T-helper 17 cell (primary cell): Measurements from ENCODE around the gene RAB32. TPM values are rescaled to one million over a fixed set of nuclear protein-coding genes. Genes with fewer than 3 reads are reported as not detected.

Source experiments
- ATAC-seq: fragments of 150-1000 bp; cut with Tn5 transposase; 2 replicates; pipeline ENCODE4 v1.10.0; 2021; ENCODE audit warnings: mild to moderate bottlenecking, moderate library complexity
- DNase-seq, 3 donors: peaks; one replicate each; pipeline versions ENCODE4 v3.0.0 to v3.0.0-alpha.2; 2020 to 2021
- H3K9me3 ChIP-seq: one replicate; pipeline ENCODE4 v1.7.0; 2013; ENCODE audit warnings: low read length, mild to moderate bottlenecking; ENCODE audit not compliant: control insufficient read depth, poor library complexity, severe bottlenecking
- H3K27ac Mint-ChIP-seq: one replicate; pipeline ENCODE4 v1.8.0; 2022; ENCODE audit warnings: mild to moderate bottlenecking, moderate library complexity, mixed read lengths
- H3K27me3 Mint-ChIP-seq: one replicate; pipeline ENCODE4 v1.8.0; 2022; ENCODE audit warnings: mixed read lengths
- H3K36me3 Mint-ChIP-seq: one replicate; pipeline ENCODE4 v1.8.0; 2022; ENCODE audit warnings: low read depth, mixed read lengths
- H3K4me1 Mint-ChIP-seq: one replicate; pipeline ENCODE4 v1.8.0; 2022; ENCODE audit warnings: mild to moderate bottlenecking, mixed read lengths
- H3K4me3 Mint-ChIP-seq: one replicate; pipeline ENCODE4 v1.8.0; 2022; ENCODE audit warnings: mild to moderate bottlenecking, moderate library complexity, mixed read lengths
- total RNA-seq, 4 donors: library from RNA in 2 of 4; stranded (reverse) in 2 of 4; gene quantifications; one replicate each; pipeline ENCODE4 v1.2.3 and lab custom pipeline; 2022 to 2026

The RAB32 gene
- total RNA-seq, 2 donors from 2014 or later, result 2.1 to 22.5 TPM

DNA sequence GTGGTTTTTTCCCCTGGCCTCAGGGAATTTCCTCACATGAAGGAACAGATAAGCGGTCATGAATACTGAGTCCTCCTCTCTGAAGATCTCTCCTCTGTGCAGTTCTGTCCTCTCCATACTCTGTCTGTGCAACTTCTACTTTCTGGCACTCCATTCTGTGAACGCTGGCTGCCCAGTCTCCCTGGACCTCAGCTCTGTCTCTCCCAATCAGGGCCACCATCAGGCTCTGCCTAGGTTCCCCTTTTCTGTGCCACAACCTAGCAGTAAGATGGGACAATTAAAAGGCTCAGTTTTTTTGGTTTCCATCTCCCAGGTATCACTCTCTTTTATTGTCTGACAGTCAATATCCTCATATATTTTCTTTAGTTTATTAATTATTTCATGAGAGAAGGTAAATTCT is 50.4 kb downstream of the RAB32 start:
- H3K4me1 Mint-ChIP-seq, result peaks cover 3% of the 10 kb centered on the region
- no peaks in the 10 kb centered on the region for H3K36me3 Mint-ChIP-seq
- H3K4me3 Mint-ChIP-seq, result no peak overlapping the region
- no peak overlapping the region for H3K27ac Mint-ChIP-seq
- H3K9me3 ChIP-seq, result no peaks in the 10 kb centered on the region
- no peak for DNase-seq
- peaks cover 13% of the 10 kb centered on the region for H3K27me3 Mint-ChIP-seq
- peak; percentile 16 for ATAC-seq

DNA sequence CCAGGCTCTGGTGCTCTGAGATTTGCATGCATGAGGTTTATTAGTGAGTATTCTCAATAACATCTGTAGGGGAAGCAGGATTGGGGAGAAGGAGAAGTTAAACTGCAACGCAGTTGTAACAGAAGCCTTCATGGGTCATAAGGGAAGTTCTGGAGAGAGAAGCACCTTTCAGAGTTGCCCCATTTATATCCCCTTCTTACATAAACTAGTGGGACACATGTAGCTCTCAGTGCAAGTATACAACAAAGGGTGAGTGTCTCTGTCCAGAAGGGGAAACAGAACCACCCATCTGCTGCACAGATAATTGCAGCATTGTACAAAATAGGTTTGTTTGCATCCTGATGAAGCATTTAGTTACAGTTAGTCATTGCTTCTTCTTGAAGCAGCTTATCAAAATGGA is 50.9 kb downstream of the RAB32 start:
- no peak overlapping the region for H3K27ac Mint-ChIP-seq
- peaks cover 18% of the 10 kb centered on the region for H3K27me3 Mint-ChIP-seq
- no peaks in the 10 kb centered on the region for H3K36me3 Mint-ChIP-seq
- ATAC-seq (no peak), DNase-seq (no peak)
- H3K4me3 Mint-ChIP-seq, result no peak overlapping the region
- H3K9me3 ChIP-seq, result no peaks in the 10 kb centered on the region
- peaks cover 6% of the 10 kb centered on the region for H3K4me1 Mint-ChIP-seq

DNA sequence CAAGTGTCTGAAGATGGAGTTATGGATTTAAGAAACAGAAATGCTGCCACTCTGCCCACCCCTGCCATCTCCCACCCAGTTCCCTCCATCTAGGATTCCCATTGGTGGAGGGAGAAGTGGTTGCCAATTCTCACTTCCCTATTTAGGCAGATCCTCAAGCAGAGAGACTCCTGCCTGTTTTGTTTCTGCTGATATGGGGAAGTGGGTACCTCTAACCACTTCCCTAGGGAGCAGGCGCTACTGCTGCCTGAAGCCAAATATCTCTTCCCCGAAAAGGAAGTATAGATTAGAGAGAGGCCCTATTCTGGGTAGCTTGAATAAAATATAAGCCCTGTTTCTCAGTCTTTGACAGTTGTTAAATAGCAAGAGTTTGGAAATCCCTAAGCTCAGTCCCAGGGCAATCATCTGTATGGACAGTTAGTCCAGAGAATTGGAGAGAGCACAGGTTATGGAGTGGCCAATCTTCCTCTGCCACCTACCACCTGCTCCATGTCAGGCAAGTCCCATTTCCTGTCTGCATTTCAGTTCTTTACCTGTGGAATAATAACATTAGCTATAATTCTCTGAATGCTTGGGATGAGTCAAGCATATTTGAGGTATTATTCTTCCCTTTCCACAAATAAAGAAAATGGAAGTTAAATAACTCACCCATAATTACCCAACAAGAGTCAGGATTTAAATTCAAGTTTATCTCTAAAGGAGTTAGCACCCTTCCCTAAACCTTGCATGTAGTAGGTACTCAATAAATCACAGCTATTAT is 52.5 kb downstream of the RAB32 start:
- peaks cover 31% of the 10 kb centered on the region for H3K27me3 Mint-ChIP-seq
- H3K27ac Mint-ChIP-seq, result no peak overlapping the region
- DNase-seq (no peak), ATAC-seq (no peak)
- no peaks in the 10 kb centered on the region for H3K36me3 Mint-ChIP-seq
- peaks cover 6% of the 10 kb centered on the region for H3K4me1 Mint-ChIP-seq
- H3K9me3 ChIP-seq, result no peaks in the 10 kb centered on the region
- H3K4me3 Mint-ChIP-seq, result no peak overlapping the region

DNA sequence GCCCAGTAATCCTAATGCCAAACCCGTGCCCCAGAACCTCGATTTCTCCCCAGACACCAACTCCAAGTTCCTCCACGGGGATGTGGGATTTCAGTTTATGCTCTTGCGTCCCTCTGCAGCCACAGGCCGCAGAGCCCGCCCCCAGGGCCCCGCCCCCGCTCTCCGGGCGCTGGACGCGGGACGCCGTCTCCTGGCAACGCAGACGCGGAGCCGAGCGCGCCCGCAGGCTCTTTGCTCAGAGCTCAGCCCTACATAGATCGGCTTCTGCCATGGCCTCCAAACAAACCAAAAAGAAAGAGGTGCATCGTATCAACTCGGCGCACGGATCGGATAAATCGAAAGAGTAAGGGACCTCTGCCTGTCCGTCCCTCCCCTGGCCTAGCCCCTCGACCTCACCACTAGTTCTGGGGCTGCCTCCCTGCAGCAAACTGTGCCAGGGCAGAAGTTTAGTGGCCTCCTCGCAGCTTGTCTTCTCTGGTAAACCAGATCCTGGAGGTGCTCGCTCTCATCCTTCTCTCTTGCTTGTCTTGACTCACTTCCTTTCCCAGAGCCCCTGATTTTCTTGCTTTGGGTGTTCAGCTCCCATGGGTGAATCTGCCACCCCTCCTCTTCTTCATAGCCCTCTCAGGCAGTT is 55.3 kb downstream of the RAB32 start, which contains the start of gene ADGB:
Gene ADGB, plus strand, starts transcription at position 201 of the 634 bp plus-strand sequence. Its CDS starts 69 bp downstream, at position 270.
- peaks cover 39% of the 10 kb centered on the region for H3K27me3 Mint-ChIP-seq
- no peaks in the 10 kb centered on the region for H3K9me3 ChIP-seq
- ATAC-seq (no peak), DNase-seq (no peak)
- no peaks in the 10 kb centered on the region for H3K36me3 Mint-ChIP-seq
- peaks cover 6% of the 10 kb centered on the region for H3K4me1 Mint-ChIP-seq
- peak within 1 kb of the TSS; percentile 22 for H3K4me3 Mint-ChIP-seq
- no peak within 1 kb of the TSS for H3K27ac Mint-ChIP-seq

DNA sequence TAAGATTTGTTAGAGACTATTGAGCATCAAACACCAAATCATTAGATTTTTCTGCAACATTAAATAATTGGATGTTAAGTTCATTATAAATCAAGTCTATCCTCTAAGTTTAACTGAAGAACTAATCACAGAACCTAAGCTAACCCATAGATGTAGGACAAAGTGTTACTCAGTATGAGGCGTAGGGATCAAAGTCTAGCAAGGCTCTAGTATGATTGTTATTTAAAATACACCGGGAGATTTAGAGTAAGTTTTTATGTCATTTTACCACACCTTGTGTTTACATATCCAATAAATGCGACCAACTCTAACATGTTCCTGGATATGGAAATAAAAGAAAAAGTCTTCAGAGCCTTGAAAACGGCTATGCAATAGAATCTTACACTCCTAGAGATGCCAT is 57.7 kb downstream of the RAB32 start:
- H3K9me3 ChIP-seq, result no peaks in the 10 kb centered on the region
- Mint-ChIP-seq H3K36me3 (no peaks in the 10 kb centered on the region), H3K4me1 (peaks cover 6% of the 10 kb centered on the region), H3K27ac (no peak overlapping the region), H3K4me3 (no peak overlapping the region), H3K27me3 (peaks cover 39% of the 10 kb centered on the region)
- ATAC-seq (no peak), DNase-seq (no peak)

DNA sequence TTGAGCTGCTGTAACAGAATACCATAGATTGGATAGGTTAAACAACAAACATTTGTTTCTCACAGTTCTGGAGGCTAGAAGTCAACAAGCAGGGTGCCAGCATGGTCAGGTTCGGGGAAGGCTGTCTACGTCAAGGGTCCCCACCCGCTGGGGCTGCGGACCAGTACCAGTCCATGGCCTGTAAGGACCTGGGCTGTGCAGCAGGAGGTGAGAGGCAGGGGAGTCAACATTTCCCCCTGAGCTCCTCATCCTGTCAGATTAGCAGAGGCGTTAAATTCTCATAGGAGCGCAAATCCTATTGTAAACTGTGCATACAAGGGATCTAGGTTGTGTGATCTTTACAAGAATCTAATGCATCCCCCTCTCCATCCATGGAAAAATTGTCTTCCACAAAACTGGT is 58.9 kb downstream of the RAB32 start:
- Mint-ChIP-seq H3K4me1 (peaks cover 6% of the 10 kb centered on the region), H3K36me3 (no peaks in the 10 kb centered on the region), H3K27ac (no peak overlapping the region), H3K4me3 (no peak overlapping the region), H3K27me3 (peaks cover 39% of the 10 kb centered on the region)
- DNase-seq, result no peak
- ATAC-seq, result no peak
- H3K9me3 ChIP-seq, result no peaks in the 10 kb centered on the region

Other genes with a start within 250 kb of the RAB32 start
- not detected for gene ADGB, start 55.1 kb downstream of the RAB32 start, total RNA-seq